Measurements from ENCODE around the gene COL5A2.

The COL5A2 gene

GRCh38 chr2:189050165-189050712 is 129.3 kb downstream of the COL5A2 start:
- in situ Hi-C loops (cut with MboI; ENCODE audit: low sequenced_read_pairs, unreplicated experiment): no loop called here

DNA sequence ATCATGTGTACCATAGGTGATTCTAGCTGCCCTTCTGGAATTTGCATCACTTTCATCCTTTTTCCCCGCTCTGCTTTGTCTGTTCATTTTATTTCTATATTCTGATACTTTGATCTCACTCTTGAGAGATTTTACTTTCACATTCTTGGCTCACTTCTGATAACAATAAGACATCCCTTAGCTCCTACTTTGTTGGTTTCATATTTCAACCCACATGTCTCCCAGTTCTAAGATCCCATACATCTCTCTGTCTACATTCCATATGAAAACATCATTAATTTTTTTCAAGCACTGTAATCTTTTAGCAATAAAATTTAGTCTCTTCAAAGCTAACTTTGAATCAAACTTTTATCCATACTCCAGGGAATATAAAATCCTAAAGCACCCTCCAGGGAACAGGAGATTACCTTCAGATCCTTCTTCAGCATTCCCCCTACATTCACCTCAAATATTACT is 129.8 kb downstream of the COL5A2 start:
- no peak for TF ChIP-seq CTCF (IDR thresholded peaks at IDR 0.05; ENCODE audit: borderline replicate concordance, control extremely low read depth, extremely low read depth, insufficient read depth, missing control alignments)
- in situ Hi-C loops (cut with MboI; ENCODE audit: low sequenced_read_pairs, unreplicated experiment): no loop called here
- no peak for DNase-seq (ENCODE audit: low spot score)

More at GRCh38 chr2:189050165-189050712, 129.3 kb downstream of the COL5A2 start:
- TF ChIP-seq CTCF (IDR thresholded peaks at IDR 0.05; ENCODE audit: borderline replicate concordance, control extremely low read depth, extremely low read depth, insufficient read depth, missing control alignments): no peak
- no peak for DNase-seq (ENCODE audit: low spot score)

- no peak for DNase-seq (ENCODE audit: low spot score)
- no peak for TF ChIP-seq CTCF (IDR thresholded peaks at IDR 0.05; ENCODE audit: borderline replicate concordance, control extremely low read depth, extremely low read depth, insufficient read depth, missing control alignments)
- in situ Hi-C loops (cut with MboI; ENCODE audit: low sequenced_read_pairs, unreplicated experiment): no loop called here
Observed at GRCh38 chr2:189048189-189048588, 131.4 kb downstream of the COL5A2 start.

- no peak for DNase-seq (ENCODE audit: low spot score)
- no peak for TF ChIP-seq CTCF (IDR thresholded peaks at IDR 0.05; ENCODE audit: borderline replicate concordance, control extremely low read depth, extremely low read depth, insufficient read depth, missing control alignments)
- in situ Hi-C loops (cut with MboI; ENCODE audit: low sequenced_read_pairs, unreplicated experiment): no loop called here
Observed at GRCh38 chr2:189047171-189047888, 132.2 kb downstream of the COL5A2 start.

DNA sequence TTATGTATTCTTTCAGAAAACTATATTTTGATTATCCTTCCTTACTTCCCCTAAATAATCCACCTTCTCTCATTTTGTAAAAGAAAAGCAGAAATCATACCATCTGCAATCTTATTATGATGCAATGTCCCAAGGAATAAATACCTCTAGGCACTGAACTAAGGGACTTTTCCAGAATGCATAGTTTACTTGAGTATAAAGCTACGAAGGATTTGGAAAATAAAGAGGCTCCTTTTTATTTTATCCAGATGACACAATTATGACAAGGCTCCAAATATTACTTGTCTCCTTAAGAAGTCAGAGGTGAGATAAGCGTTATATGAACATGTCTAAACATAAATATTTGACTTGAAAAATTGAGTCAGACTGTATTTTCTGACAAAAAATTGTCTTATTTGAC is 133.2 kb downstream of the COL5A2 start:
- in situ Hi-C loops (cut with MboI; ENCODE audit: low sequenced_read_pairs, unreplicated experiment): no loop called here
- DNase-seq (ENCODE audit: low spot score): no peak
- no peak for TF ChIP-seq CTCF (IDR thresholded peaks at IDR 0.05; ENCODE audit: borderline replicate concordance, control extremely low read depth, extremely low read depth, insufficient read depth, missing control alignments)

GRCh38 chr2:189045836-189046235 is 133.7 kb downstream of the COL5A2 start:
- in situ Hi-C loops (cut with MboI; ENCODE audit: low sequenced_read_pairs, unreplicated experiment): no loop called here

More at GRCh38 chr2:189045836-189046235, 133.7 kb downstream of the COL5A2 start:
- no peak for TF ChIP-seq CTCF (IDR thresholded peaks at IDR 0.05; ENCODE audit: borderline replicate concordance, control extremely low read depth, extremely low read depth, insufficient read depth, missing control alignments)
- DNase-seq (ENCODE audit: low spot score): no peak
